SKM-1 treated with dmso at 0.1 percent for 144 hours (cell line): ENCODE data around the gene NKD2.
"Not testable (repeated sequence)": the region's sequence is repeated elsewhere in the genome, so short reads cannot be mapped to it uniquely, and the experiment has no call there.

Experiments used
- DNase-seq: peaks from one replicate; lab custom pipeline; 2025; ENCODE audit not compliant: unreplicated experiment; lab: John Stamatoyannopoulos, UW

Gene NKD2

DNA sequence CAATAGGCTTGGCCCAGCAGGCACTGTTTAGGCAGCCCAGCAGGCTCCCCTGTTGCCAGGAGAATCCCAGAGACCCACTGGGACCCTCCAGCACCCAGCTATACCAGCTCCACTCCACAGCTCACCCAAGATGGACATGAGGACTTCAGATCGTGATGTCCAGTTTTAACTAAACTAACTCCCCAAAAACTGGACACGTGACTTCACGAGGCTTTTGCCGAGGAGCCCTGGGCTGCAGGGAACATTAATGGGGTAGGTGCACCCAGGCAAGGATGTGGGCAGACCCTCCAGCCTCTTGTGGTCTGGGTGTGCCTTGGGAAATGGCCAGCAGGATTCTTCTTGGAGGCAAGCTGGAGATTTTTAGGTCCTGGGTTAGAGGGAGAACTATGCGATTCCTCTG is 8.9 kb upstream of the NKD2 start:
- DNase-seq = no peak

DNA sequence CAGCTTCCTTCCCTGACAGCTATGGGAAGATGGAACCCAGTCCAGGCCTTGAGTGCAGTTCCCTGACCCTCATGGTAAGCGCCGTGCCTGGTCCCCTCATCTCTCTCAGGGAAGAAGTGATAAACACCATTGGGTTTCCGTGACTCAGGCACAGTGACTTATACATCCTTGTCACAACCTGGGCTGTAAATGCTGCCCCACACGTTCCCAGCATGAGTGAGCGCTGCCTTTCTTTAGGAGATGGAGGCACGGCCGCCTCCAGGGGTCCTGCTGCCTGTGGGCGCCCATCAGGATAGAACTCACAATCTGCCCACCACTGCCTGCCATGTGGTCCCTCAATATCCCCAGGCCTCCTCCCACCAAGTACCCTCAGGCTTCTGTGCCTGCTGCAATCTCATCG is 8.3 kb upstream of the NKD2 start:
- DNase-seq = no peak

DNA sequence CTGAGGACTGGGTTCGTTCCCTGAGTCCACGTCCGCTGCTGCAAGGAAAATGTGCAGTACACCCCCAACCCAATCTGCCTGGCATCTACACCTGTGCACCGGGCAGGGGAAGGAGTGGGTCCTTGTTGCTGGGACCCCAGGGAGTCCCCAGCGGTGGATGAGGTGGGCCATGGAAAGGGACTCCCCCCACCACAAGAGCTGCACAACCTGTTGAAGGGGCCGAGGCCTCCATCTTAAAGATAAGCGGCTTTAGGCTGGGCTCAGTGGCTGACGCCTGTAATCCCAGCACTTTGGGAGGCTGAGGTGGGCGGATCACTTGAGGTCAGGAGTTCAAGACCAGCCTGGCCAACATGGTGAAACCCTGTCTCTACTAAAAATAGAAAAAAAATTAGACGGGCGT is 7.8 kb upstream of the NKD2 start:
- DNase-seq = not testable (repeated sequence)

DNA sequence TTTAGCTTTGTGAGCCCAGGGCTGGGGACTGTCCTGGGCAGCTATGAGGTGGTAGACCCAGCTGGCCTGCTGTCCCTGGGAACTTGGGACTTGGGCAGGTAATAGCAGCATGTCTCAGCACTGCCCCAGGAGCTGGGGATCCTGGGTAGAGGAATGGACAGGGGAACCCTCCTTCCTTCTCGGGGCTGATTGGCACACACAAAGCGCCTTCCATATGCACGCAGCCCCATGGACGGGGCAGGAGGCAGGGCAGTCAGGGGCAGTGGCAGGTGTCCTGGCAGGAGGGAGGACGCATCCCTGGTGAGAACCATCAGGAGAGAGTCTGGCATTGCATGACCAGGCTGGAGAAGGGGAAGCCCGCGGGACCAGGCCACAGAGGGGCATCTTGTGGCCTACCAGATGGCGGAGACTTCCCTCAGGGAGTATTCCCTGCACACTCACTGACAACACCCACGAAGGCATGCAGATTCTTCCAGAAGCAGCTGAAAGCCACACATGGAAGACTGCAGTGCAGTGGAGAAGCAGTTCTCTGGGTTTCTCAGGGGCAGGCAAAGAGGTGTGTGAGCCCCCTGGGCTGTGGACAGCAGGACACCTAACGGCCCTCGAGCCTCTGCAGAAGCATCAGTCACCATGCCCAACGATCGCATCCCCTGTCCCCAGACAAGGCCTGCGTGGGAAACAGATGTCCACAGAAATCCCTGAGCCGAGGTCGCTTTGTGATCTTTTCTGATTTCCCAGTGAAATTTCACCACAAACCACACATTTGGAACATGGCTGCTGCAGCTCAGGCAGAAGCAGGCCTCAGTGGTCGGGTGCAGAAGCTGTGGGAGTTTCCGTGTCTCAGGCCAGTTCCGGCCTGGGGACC is 7.0 kb upstream of the NKD2 start:
- DNase-seq = no peak

DNA sequence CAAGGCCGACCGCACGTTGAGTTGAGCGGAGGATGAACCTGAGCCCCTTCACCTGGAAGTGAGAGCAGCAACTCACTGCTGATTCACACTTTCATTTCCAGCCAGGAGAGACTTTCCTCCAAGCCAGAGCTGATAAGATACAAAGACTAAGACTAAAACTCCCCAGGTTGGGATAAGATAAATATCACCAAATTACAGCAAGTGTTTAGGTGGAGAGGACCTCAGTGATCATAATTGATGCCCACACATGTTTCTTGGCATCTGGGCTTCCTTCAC is 6.4 kb upstream of the NKD2 start:
- DNase-seq = no peak

DNA sequence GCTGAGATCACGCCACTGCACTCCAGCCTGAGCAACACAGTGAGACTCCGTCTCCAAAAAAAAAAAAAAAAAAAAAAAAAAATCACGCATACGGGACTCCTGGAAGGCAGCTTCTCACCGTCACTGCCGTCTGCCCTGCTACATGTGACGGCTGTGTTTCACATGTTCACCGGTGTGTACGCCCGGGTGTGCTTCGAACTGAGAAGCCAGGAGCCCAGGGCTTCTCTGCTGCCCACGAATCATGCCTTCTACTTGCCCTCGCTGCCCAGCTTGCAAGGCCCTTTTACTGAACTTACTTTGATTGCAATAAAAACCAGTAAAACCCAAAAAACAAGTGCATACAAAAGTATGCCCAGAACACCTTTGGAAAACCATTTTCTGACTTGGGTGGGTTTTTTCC is 5.8 kb upstream of the NKD2 start:
- DNase-seq = no peak

DNA sequence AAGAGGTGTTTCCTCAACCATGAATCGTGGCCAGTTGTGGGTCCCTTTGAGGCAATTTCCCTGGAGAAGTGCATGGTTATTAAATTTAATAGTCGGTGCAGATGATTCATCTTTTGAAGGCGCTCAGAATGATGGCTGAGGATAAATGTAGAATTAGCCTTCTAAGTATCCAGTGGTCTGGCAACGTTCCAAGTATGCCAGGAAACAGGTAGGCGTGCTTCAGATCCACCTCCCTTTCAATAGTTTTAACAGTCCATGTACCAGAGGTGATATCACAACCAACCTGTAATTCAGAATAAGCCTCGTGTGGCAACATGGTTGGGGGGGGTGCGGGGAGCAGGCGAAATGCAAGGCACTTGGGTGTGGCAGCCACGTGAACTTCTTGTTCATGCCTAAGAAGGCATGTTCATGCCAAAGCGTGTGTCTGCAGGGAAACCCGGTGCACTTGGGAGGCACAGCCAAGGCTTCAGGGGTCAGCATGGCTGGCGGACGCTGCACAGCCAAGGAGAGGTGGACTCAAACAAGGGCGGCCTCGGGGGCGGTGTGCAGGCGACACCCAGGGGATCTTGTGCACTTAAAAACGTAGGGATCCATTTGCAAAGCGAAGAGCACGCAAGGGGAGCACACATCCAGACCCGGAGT is 5.2 kb upstream of the NKD2 start:
- no peak for DNase-seq

DNA sequence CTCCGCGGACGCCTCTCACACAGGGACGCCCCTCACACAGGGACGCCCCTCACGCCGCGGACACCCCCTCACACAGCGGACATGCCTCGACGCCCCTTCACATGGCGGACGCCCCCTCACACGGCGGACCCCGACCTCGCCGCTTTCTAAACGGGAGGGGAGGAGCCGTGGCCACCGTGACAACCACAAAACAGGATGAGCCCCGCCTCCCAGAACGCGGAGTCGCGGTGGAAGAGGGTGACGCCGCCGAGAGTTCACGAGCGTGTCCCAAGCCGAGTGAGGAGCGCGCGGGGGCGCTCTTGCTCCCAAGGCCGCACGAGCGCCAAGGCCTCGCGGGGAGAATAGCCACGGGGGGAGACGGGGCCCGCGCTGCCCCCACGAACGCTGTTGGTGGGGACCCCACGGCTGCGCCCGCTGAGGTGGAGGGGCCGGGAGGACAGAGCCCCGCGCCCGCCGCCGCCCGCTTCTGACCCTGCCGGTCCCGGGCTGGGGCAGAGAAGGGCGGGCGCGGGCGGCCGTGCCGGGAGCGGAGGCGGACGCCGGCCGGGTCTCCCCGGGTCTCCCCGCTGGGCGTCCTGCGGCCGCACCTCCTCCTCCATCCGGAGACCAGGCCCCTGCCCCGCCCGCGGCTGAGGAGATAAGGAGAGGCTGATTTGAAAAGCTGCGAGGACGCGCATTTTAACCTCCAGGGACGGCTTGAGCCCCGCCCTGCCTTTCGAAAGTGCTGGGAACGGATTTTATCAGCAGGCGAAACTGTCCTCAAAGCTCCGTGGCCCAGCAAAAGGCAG is 3.9 kb upstream of the NKD2 start:
- DNase-seq = no peak

DNA sequence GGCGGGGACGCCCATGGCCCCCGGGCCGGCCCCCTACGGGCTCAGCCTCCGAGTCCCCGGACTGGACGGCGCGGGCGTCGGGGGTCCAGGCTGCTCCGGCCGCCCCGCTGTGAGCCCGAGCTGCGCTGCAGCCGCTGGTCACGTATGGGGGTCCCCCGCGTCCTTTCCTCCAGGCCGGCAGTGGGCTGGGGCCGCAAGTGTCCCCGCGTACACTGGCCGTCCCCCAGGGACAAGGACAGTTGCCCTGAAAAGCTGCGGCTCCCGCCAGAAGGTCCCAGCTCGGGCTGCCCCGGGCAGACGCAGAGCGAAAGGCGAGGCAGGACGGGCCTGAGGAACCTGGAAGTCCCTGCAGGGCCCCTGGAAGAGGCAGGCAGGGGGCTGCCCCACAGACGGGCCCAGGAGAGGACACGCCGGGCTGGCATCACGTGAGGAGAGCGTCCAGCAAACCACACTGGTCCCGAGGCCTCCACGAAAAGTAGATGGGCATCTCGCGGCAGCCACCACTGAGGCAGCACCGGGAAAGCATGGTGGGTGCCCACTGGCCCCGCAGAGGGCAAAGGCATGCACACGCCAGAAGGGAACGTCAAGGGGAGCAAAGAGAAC is 3.3 kb upstream of the NKD2 start:
- DNase-seq = no peak

DNA sequence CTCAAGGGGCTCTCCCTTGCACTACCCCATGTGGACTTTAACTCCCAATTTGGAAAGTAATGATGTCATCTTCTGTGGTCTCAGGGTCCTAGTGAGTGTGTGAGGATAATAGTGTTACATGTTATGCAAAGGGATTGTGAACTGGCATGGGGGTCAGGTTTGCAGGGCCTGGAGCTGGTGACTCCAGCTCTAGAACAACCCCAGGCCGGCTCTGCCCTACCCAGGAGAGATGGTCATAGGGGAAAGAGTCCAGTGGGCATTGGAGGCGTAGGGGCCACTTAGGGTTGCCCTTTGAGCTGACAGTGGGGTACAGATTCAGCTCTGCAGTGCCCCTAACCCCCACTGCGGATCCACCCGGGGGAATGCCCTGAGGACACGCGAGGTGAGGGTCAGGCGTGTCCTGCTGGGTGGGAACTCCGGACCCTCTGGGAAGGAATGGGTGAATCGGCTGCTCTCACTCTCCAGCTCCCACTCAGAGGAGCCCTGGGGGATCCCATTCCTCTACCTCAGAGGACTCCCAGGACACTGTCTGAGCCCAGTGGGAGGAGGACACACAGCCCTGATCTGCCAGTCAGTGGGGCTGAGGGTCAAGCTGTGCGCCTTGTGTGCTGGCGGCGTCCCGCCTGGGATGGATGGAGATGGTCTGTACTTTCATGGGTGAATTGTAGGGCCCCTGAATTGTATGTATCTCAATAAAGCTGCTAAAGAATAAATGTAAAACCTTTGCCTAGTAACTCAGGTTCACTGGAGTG is 2.5 kb upstream of the NKD2 start:
- DNase-seq = no peak

DNA sequence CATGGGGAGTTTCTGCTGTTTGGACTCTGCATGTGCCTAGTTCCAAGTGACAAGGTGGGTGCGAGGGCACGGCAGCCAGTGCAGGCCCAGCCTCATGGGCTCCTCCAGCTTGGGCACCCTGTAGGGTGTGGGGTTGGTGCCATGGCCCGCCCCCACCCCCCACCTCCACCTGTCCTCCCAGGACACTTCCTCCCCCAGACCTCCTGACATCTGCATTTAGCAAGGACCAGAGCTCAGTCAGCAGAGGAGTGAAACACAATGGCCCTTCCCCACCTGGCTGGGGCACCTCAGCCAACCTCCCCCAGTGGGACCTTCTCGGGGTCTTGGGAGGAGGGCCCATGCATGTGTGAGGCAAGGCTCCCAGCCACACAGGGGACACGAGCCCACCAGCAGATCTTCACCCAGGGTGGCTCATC is 1.9 kb upstream of the NKD2 start:
- DNase-seq = no peak

DNA sequence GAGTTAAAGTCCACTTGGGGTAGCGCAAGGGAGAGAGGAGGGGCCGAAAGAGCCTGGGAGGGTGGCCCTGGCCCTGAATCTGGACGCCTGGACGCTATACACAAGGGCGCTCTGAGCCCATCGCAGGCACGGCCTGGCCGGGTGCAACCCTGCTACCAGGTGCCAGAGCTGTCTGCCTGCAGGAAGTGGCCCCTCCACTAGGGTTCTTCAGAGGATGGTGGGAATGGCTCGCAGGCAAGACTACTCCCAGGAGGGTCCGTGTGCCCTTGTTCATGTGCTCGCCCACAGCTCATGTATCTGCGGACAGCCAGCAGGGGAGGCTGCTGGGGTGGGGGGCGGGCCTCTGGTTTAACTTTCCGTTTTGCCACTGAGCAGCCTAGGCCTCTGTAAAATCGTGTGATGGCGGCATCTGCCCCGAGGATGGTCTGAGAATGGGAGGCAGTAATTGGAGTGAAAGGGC is 1.4 kb upstream of the NKD2 start:
- DNase-seq = no peak

DNA sequence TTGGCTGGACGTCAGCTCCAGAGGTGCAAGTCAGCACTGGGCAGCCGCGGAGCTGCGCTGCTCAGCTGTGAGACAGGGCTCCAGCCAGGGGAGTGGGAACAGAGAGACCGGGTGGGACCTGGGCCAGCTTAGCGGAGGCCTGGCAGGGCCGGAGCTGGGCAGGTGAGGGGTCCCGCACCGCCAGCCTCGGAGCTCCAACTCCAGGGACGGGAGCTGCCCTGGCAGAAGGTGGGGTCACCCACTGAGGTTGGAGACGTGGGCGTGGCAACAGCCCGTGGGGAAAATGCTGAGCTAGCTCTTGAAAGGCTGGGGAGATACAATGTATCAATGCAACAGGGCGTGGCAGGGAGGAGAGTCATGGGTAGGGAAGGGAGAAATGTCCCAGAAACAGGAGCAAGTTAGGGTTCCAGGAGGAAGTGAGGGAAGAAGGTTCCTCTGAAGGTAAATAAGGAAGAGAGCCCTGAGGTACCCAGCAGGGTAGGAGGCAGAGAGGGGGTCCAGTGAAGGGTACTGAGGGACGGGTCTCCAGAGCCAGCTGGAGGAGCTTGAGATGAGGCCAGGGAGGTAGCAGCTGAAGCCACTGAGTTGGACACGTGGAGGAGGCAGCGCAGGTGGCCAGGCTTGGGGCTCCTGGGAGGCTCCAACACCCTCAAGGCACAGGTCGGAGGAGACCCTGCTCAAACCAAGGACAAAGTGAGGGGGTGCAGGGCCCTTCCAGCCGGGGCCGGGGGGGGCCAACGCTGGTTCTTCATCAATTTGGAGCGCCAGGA is 736 bp upstream of the NKD2 start:
- DNase-seq = no peak

DNA sequence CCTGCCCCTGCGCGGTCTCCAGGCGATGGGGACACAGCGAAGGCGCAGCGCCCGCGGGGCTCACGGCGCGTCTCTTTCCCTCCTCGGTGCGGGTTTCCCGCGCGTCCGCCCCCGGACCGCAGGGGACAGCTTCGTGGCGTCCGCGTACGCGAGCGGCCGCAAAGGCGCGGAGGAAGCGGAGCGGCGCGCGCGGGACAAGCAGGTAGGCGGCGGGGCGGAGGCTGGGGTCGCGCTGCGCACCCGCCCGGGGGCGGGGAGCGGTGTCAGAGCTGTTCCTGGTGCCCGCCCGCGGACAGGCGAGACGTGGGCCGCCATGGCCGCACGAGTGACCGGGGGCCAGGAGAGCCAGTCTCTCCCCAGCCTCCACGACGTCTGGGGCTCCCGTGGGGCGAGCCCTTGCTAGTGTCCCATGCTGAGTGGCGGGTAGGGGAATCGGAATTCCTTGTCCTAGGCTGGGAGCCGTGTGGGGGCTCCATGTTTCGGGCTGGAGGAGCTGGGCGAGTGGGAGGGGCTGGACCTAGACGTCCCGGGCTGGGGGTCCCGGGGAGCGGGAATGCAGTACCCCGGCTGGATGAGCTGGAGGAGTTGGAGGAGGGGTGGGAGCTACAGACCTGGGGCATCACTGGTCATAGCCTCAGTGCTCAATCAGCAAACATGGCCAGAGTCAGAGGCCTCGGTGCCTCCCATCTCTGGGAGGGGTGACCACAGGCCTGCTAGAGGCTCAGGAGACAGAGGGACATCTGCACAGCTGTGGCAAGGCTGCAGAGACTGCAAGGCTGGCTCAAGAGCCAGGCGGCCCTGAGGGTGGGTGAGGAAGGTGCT is 968 bp downstream of the NKD2 start:
- no peak for DNase-seq

DNA sequence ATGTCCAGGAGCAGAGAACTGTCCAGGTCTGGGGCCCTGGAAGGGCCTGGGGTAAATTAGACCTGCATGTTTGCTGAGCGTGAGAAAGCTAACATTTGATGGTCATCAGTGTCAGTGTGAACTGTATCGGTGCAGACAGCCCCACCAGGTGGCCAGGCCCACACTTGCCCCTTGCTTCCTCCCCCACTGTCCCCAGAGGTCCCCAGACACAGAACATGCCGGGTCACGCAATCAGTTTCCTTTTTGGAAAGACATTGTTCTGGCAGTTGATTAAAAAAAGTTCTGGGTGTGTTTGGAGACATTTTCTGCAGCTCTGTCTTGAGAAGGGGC is 1.5 kb downstream of the NKD2 start:
- no peak for DNase-seq

DNA sequence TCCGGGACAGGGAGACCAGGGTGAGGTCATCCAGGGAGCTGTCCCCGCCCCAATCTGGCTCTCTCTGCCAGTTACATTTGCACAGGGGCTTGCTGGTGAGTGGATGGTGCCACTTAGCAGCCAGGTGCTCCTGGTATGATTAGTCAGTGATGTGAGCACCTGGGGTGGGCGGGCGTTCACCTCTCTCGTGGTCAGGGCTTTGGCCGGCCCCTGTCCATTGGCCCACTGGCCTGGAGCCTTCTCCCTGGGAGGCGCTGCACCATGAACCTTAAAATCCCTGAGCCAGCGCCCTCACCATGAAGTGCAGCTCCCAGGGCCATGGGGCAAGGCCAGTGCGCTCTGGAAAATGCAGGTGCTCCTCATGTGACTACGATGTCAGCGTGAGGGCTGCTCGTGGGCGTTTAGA is 2.0 kb downstream of the NKD2 start:
- DNase-seq = no peak

DNA sequence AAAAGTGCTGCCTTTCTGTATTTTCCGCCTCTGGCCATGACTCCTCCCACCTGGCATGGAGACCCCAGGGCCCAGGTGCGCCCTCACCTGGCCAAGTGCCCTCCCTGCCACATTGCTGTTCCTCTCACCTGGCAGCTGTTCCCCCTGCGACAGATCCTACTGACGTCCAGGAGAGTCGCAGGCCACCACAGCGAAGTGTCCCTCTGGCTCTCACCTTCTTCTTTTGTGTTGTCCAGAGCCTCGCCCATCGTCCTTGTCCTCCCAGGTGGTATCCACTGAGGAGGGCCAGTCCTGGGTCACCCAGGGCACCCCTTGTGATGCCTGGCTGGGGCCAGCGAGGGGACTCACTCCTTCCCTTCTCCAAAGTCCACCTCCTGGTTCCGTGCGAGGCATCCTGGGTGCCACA is 2.6 kb downstream of the NKD2 start:
- DNase-seq = no peak

DNA sequence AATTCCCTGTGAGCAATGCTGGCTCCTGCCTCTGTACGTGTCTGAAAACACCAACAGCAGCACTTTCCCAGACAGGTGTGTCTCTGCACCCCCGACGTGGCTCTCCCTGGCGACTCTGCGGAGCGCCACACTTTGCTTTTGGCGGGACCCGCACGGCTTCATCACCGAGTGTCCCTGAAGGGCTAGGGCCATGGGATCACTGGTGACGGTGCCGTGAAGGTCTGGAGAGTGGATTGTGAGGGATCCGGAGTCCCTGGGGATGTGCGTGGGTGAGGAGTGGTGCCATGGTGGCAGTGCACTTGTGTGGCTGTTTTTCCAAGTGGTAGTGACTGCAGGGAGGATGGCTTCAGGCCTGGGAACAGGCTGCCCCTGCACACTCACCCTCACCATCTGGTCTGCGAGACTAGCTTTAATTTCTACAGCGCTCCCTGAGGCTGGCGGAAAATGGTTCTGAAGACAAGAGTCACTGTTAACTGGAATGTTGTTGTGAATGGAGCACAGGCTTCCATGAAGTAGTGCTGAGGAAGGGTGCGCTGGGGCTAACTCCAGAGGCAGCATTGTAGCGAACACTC is 3.2 kb downstream of the NKD2 start:
- DNase-seq = no peak

DNA sequence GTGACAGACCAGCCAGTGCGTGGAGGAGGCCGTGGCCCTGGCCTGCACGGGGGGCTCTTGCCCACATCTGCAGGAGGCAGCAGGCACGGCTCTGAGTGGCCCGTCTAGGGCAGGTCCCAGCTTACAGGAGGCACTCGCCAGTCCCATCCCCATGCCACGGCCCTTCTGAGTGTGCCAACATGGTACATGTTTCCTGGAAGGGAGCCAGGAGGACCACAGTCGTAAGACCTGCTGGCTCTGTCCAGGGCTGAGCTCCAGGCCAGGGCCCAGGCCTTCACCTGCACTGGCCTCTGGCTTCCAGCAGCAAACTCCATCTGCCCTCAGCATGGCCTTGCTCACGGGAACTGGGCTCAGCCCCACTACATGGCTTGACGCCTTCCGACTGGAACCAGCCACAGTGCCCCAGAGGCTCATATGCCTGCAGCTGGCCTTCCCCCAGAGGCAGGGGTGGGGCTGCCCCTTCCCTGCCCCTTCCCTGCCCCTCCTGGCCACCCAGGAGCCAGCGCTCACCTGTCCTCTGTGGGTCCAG is 3.8 kb downstream of the NKD2 start:
- DNase-seq = no peak
